SK-N-SH (cell line): Measurements from ENCODE around the gene BMP7.

ENCODE experiments used
- CTCF ChIP-seq: fragments of 200-600 bp; sonication (generic); IDR thresholded peaks from 2 replicates; pipeline ENCODE4 v1.6.1; 2017; ENCODE audit warnings: antibody characterized with exemption, mild to moderate bottlenecking, moderate library complexity
- ELF1 ChIP-seq: IDR thresholded peaks from 2 replicates; pipeline ENCODE4 v1.4.0; 2012
- FOXJ3 ChIP-seq: sonication (generic); formaldehyde crosslinking; IDR thresholded peaks from 2 replicates; pipeline ENCODE4 v1.5.1; 2020; ENCODE audit warnings: mild to moderate bottlenecking, missing genetic modification reagents
- IRF3 ChIP-seq: fragments of 150-350 bp; IDR thresholded peaks from 2 replicates; pipeline ENCODE4 v1.6.1; 2016; ENCODE audit warnings: mild to moderate bottlenecking, low read depth, low read length
- MXI1 ChIP-seq: IDR thresholded peaks from 2 replicates; pipeline ENCODE4 v1.6.1; 2012; ENCODE audit warnings: mild to moderate bottlenecking, low read depth, low read length, improper control_type of control experiment
- REST ChIP-seq: IDR thresholded peaks from 2 replicates; pipeline ENCODE4 v1.6.1; 2012; ENCODE audit warnings: mild to moderate bottlenecking, low read depth, low read length, moderate library complexity
- RFX5 ChIP-seq: IDR thresholded peaks from 2 replicates; pipeline ENCODE4 v1.6.1; 2012; ENCODE audit warnings: mild to moderate bottlenecking, improper control_type of control experiment, low read length
- TAF1 ChIP-seq: IDR thresholded peaks from 2 replicates; pipeline ENCODE4 v1.6.1; 2012; ENCODE audit warnings: low read depth, mild to moderate bottlenecking, low read length, moderate library complexity, borderline replicate concordance
- USF1 ChIP-seq: IDR thresholded peaks from 2 replicates; pipeline ENCODE4 v1.4.0; 2012; ENCODE audit warnings: low read depth, borderline replicate concordance
- YY1 ChIP-seq: IDR thresholded peaks from 2 replicates; pipeline ENCODE4 v1.4.0; 2012; ENCODE audit warnings: low read depth, mild to moderate bottlenecking

GRCh38 chr20:57174737-57175136, 91.7 kb downstream of the BMP7 start:
- TF ChIP-seq CTCF (no peak), RFX5 (no peak), USF1 (no peak), TAF1 (no peak), ELF1 (no peak), IRF3 (no peak), YY1 (no peak), FOXJ3 (CRISPR knock-in tag) (no peak), REST (no peak), MXI1 (no peak)
